PC-3 (cell line): ENCODE results near the gene OR2V1. TPM values are rescaled to one million over a fixed set of nuclear protein-coding genes. Genes with fewer than 3 reads are reported as not detected.

Experiments
- ATAC-seq: fragments of 200-7000 bp; cut with Tn5 transposase; 2 replicates; pipeline ENCODE4 v1.9.1; 2020; ENCODE audit warnings: mild to moderate bottlenecking, moderate library complexity
- BruUV-seq: library from RNA; stranded (reverse); fragments of 400-500 nt; replicated peaks from 2 replicates; lab custom pipeline; 2021; lab: Mats Ljungman, UMichigan
- CTCF ChIA-PET: fragments of 300-600 bp; sonication (Branson Sonifier 250); formaldehyde crosslinking; loops from one replicate; lab custom pipeline; 2022; ENCODE audit warnings: antibody characterized with exemption; lab: Charles Lee
- POLR2A ChIA-PET: fragments of 300-600 bp; sonication (Branson Sonifier 250); formaldehyde crosslinking; loops from one replicate; lab custom pipeline; 2022; ENCODE audit warnings: antibody characterized with exemption; ENCODE audit not compliant: unreplicated experiment; lab: Charles Lee
- DNase-seq: peaks from one replicate; pipeline ENCODE4 v3.0.0-alpha.2; 2015
- H2AFZ ChIP-seq: fragments of 300-600 bp; sonication (generic); 2 replicates; pipeline ENCODE4 v1.6.0; 2016; ENCODE audit warnings: antibody characterized with exemption, low read length
- H3F3A ChIP-seq: fragments of 300-600 bp; sonication (generic); one replicate; pipeline ENCODE4 v1.6.0; 2017; ENCODE audit warnings: antibody characterized with exemption, low read length, control low read depth, mild to moderate bottlenecking; ENCODE audit not compliant: unreplicated experiment
- H3K27ac ChIP-seq: fragments of 300-600 bp; sonication (generic); 2 replicates; pipeline ENCODE4 v1.5.1; 2016; ENCODE audit warnings: mild to moderate bottlenecking, low read length
- H3K27me3 ChIP-seq: fragments of 300-600 bp; sonication (generic); 2 replicates; pipeline ENCODE4 v1.6.1; 2016; ENCODE audit warnings: low read length, mixed read lengths
- H3K36me3 ChIP-seq: fragments of 300-600 bp; sonication (generic); 2 replicates; pipeline ENCODE4 v1.6.1; 2016; ENCODE audit warnings: low read depth, mixed run types, low read length, mixed read lengths
- H3K4me1 ChIP-seq: fragments of 300-600 bp; sonication (generic); 2 replicates; pipeline ENCODE4 v1.5.1; 2016; ENCODE audit warnings: low read length; ENCODE audit not compliant: insufficient read depth
- H3K4me2 ChIP-seq: fragments of 300-600 bp; sonication (generic); 2 replicates; pipeline ENCODE4 v1.6.0; 2016; ENCODE audit warnings: low read length
- H3K4me3 ChIP-seq: fragments of 300-600 bp; sonication (generic); 2 replicates; pipeline ENCODE4 v1.5.1; 2016; ENCODE audit warnings: mild to moderate bottlenecking, low read length, mixed read lengths
- H3K79me2 ChIP-seq: fragments of 300-600 bp; sonication (generic); 2 replicates; pipeline ENCODE4 v1.6.1; 2017; ENCODE audit warnings: low read length, mixed read lengths
- H3K9ac ChIP-seq: fragments of 300-600 bp; sonication (generic); 2 replicates; pipeline ENCODE4 v1.6.0; 2016; ENCODE audit warnings: mild to moderate bottlenecking, low read length
- H3K9me2 ChIP-seq: fragments of 300-600 bp; sonication (generic); replicated peaks from 2 replicates; pipeline ENCODE4 v1.6.1; 2016; ENCODE audit warnings: mixed run types, low read length, mixed read lengths
- H3K9me3 ChIP-seq: fragments of 300-600 bp; sonication (generic); 2 replicates; pipeline ENCODE4 v1.6.1; 2016; ENCODE audit warnings: low read length, mixed read lengths
- H4K20me1 ChIP-seq: fragments of 300-600 bp; sonication (generic); 2 replicates; pipeline ENCODE4 v1.6.1; 2016; ENCODE audit warnings: low read length, mixed read lengths
- EZH2 ChIP-seq: fragments of 300-600 bp; sonication (generic); IDR thresholded peaks from one replicate; pipeline ENCODE4 v1.6.1; 2017; ENCODE audit warnings: antibody characterized with exemption, mild to moderate bottlenecking, low read length; ENCODE audit not compliant: unreplicated experiment
- EZH2phosphoT487 ChIP-seq: fragments of 300-600 bp; sonication (generic); IDR thresholded peaks from 2 replicates; pipeline ENCODE4 v1.6.1; 2018; ENCODE audit warnings: mild to moderate bottlenecking, antibody characterized with exemption, low read length, borderline replicate concordance
- intact Hi-C: fragments of 100-400 bp; cut with micrococcal nuclease; formaldehyde crosslinking; loops from 2 replicates; pipeline ENCODE4 v1.9.0; 2023
- total RNA-seq: library from RNA; depleted of rRNA; stranded (reverse); fragments of >200 nt; gene quantifications from 2 replicates; pipeline ENCODE4 v1.2.3, GENCODE V29; 2014
- TF ChIP-seq, protein P1 (sequence below): fragments of 300-600 bp; sonication (generic); conservative IDR thresholded peaks from 2 replicates; pipeline ENCODE4 v1.5.1; 2017; ENCODE audit warnings: antibody characterized with exemption, low read depth, mild to moderate bottlenecking, low read length

Gene OR2V1
- total RNA-seq, 1 experiment from 2014 or later = not detected

DNA sequence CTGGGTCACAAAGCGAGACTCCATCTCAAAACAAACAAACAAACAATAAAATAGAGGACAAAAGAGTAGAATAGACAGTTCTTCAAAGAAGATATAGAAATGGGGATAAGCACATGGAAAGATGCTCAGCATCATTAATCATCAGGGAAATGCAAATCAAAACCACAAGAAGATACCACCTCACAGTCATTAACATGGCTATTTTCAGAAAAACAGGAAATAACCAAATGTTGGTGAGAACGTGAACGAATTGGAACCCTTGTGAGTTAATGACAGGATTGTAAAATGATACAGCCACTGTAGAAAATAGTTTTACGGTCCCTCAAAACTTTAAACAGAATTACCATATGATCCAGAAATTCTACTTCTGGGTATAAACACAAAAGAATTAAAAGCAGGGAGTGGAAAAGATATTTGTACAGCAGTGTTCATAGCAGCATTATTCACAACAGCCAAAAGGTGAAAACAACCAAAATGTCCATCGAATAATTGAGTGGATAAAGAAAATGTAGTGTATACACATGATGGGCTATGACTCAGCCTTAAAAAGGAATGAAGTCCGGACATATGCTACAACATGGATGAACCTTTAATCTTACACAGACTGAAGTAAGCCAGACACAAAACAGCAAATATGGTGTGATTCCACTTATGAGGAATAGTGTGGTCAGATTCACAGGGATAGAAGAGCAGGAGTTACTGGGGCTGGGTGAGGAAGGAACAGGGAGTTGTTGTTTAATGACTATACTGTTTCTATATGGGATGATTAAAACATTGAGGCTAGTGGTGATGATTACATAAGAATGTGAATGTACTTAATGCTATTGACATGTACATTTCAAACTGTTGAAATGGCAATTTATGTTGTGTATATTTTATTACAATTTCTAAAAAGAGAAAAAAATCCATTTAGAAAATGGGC is 36.1 kb upstream of the OR2V1 start:
- Histone ChIP-seq H2AFZ (peak overlapping the region; percentile 51; the same call in 1 of the 2 replicates), H4K20me1 (no peaks in the 10 kb centered on the region), H3K9me3 (no peaks in the 10 kb centered on the region), H3K79me2 (no peaks in the 10 kb centered on the region), H3K9ac (no peak overlapping the region), H3F3A (no peaks in the 10 kb centered on the region), H3K36me3 (no peaks in the 10 kb centered on the region), H3K27ac (no peak overlapping the region), H3K4me2 (peak overlapping the region; percentile 59; the same call in 1 of the 2 replicates), H3K9me2 (no peaks in the 10 kb centered on the region), H3K4me1 (0 out of 2 replicates have a peak, but pooled peaks cover 7% of the 10 kb centered on the region), H3K4me3 (no peak overlapping the region), H3K27me3 (no peaks in the 10 kb centered on the region)
- ChIA-PET POLR2A (no interaction called here), CTCF (interaction anchor here (0.7 kb wide), 1 partner anchor 74 kb away, joined by 5 read pairs; no protein-coding TSS in a partner anchor)
- TF ChIP-seq, protein P1, sequence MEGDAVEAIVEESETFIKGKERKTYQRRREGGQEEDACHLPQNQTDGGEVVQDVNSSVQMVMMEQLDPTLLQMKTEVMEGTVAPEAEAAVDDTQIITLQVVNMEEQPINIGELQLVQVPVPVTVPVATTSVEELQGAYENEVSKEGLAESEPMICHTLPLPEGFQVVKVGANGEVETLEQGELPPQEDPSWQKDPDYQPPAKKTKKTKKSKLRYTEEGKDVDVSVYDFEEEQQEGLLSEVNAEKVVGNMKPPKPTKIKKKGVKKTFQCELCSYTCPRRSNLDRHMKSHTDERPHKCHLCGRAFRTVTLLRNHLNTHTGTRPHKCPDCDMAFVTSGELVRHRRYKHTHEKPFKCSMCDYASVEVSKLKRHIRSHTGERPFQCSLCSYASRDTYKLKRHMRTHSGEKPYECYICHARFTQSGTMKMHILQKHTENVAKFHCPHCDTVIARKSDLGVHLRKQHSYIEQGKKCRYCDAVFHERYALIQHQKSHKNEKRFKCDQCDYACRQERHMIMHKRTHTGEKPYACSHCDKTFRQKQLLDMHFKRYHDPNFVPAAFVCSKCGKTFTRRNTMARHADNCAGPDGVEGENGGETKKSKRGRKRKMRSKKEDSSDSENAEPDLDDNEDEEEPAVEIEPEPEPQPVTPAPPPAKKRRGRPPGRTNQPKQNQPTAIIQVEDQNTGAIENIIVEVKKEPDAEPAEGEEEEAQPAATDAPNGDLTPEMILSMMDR = no peak
- no peak for TF ChIP-seq EZH2phosphoT487
- TF ChIP-seq EZH2 = no peak
- ATAC-seq = peak; percentile 53; the same call in 1 of the 2 replicates
- BruUV-seq = no TSS peak
- intact Hi-C loops = no loop called here
- peak; percentile 27 for DNase-seq

DNA sequence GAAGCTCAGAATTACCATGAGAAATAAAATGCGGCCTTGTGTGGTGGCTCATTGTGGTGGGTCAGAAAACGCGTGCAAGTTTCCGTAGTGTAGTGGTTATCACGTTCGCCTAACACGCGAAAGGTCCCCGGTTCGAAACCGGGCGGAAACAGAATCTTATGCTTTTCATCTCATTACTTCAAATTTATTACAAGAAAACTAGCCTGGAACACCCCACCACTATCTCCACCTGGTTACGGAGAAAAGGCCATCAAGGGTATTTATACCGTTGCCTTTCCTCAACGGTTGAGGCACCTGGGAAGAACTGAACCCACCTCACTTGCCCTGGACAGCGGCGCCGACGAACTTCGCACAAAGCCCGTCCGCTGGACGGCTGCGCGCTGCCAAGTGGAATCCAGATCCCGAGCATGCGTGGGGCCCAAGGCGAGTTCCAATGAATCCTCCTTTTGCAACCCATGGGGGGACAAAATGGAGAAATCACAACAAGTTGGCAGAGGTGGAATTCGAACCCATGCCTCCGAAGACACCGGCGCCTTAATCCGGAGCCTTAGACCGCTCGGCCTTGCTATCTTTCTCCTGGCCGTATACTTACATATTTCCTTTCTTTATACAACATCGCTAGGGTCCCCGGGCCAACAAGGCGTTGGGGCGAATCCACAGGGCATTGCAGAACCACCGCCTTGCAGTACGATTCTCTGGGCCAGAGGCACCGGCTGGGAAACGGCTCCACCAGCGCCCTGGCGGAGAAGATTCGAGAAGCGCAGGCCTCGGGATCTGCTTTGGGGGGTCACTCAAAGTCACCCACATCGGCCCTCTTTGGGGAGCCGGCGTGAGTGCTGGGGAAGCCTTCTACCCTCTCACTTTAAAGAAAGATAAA is 33.3 kb upstream of the OR2V1 start:
- no peaks in the 10 kb centered on the region for H3K9me2 ChIP-seq
- peaks cover 20% of the 10 kb centered on the region; the same call in 1 of the 2 replicates for H3K4me1 ChIP-seq
- DNase-seq (no peak), ATAC-seq (no peak)
- no peaks in the 10 kb centered on the region for H3K36me3 ChIP-seq
- no peak overlapping the region for H3K4me2 ChIP-seq
- no peaks in the 10 kb centered on the region for H4K20me1 ChIP-seq
- H3K4me3 ChIP-seq = no peak overlapping the region
- H3K27me3 ChIP-seq = no peaks in the 10 kb centered on the region
- H3K79me2 ChIP-seq = no peaks in the 10 kb centered on the region
- intact Hi-C loops = no loop called here
- no peak overlapping the region for H3K27ac ChIP-seq
- POLR2A ChIA-PET = no interaction called here
- no peak overlapping the region for H2AFZ ChIP-seq
- BruUV-seq = no TSS peak
- no peaks in the 10 kb centered on the region for H3K9me3 ChIP-seq
- no peaks in the 10 kb centered on the region for H3F3A ChIP-seq
- H3K9ac ChIP-seq = no peak overlapping the region
- CTCF ChIA-PET = no interaction called here
- TF ChIP-seq EZH2 = no peak
- no peak for TF ChIP-seq EZH2phosphoT487
- TF ChIP-seq, protein P1 = no peak
